ENCODE measurements around the gene MSI2. TPM values are rescaled to one million over a fixed set of nuclear protein-coding genes. Genes with fewer than 3 reads are reported as not detected.

MSI2 gene
- total and polyA plus RNA-seq, 9 of the 15 experiments (the other 6 are each of a cell fraction or from before 2014, with no cell fraction given) = 4.6 to 61.8 (median 42.4) TPM

DNA sequence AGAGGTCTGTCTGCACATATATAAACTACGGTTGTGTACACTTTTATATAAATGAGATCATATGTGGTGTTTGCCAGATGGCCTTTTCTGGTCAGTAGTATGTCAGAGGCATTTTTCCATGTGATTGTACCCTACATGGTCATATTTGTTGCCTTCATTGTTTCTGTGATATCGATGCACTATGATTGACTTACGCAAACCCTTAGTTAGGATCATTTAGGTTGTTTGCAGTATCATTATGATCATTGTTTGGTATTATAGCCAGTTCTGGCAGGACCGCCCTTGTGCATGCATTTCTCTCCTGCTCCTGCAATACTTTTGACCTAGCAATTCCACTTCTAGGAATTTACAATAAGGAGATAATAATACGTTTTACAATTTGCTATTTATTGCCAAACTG lies 169.1 kb downstream of the MSI2 start (continued):
- TF ChIP-seq ZNF695 (CRISPR knock-in tag; IDR thresholded peaks at IDR 0.05) = no peak
- TF ChIP-seq, protein P1, sequence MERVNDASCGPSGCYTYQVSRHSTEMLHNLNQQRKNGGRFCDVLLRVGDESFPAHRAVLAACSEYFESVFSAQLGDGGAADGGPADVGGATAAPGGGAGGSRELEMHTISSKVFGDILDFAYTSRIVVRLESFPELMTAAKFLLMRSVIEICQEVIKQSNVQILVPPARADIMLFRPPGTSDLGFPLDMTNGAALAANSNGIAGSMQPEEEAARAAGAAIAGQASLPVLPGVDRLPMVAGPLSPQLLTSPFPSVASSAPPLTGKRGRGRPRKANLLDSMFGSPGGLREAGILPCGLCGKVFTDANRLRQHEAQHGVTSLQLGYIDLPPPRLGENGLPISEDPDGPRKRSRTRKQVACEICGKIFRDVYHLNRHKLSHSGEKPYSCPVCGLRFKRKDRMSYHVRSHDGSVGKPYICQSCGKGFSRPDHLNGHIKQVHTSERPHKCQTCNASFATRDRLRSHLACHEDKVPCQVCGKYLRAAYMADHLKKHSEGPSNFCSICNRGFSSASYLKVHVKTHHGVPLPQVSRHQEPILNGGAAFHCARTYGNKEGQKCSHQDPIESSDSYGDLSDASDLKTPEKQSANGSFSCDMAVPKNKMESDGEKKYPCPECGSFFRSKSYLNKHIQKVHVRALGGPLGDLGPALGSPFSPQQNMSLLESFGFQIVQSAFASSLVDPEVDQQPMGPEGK (CRISPR knock-in tag; IDR thresholded peaks at IDR 0.05; ENCODE audit: borderline replicate concordance) = no peak
- TF ChIP-seq NCOA4 (IDR thresholded peaks at IDR 0.05; ENCODE audit: partially characterized antibody) = no peak
- no peak for TF ChIP-seq TEAD4 (IDR thresholded peaks at IDR 0.05; ENCODE audit: low read length)
- TF ChIP-seq TEAD4 (CRISPR knock-in tag; IDR thresholded peaks at IDR 0.05; ENCODE audit: borderline replicate concordance) = no peak
- TF ChIP-seq ZNF79 (CRISPR knock-in tag; IDR thresholded peaks at IDR 0.05; ENCODE audit: low read depth) = no peak
- no peak for TF ChIP-seq CBFA2T3 (IDR thresholded peaks at IDR 0.05)

DNA sequence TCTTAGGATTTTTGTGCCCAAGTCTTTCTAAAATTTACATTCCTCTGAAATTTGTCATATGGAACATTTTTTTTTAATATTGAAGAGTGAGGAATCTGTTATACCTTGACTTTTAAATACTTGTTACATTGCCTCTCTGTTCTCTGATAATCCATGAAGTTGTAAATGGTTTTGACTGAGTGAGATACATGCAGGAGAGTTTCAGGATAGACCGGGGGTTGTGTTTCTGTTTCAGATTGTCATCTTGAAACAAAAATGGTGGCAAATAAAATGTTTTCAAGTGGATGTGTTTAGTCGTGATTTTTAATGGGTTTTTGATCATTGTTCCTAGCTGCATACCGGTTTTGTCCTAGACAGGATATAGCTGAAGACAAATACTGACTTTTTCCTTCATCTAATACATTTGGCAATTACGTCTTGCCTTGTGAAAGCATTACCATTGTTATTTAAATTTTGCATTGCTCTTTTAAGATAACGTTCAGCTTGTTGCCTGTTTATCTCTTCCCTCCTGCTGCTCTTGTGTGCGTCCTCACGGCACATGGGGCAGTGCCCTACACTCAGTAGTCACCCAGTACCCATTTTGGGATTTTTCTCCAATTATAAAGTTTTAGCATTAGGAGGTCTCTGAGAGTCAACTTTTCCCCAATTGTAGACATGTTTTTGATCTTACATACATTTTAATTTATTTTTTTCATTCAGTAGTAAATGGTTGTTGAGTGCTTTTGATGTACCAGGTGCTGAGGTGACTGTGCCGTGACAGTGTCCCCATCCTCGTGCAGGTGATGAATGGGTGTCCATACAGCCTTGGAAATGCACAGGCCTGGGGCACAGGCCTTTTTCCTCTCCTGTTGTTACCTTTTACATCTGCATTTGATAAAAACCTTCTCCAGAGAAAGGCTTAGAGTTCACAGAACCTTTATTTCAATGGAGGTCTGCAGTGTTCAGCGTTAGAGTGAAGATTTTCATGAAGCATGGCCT lies 169.9 kb downstream of the MSI2 start:
- no peak for ATAC-seq
- ChIA-PET POLR2A (interaction anchor here (0.6 kb wide), 1 partner anchor 122 kb away, joined by 3 read pairs; no protein-coding TSS in a partner anchor), CTCF (ENCODE audit: low intra/inter-chr PET ratio) (no interaction called here)
- H2AFZ ChIP-seq (ENCODE audit: low read depth, low read length) = no peak overlapping the region
- intact Hi-C loops (cut with micrococcal nuclease) = no loop called here
- WGBS (ENCODE audit: insufficient coverage, low coverage, missing lambda C conversion rate) = 48% methylated on average over 10 of the region's 10 CpGs
- no TSS peak for BruUV-seq (replicated peaks)
- TF ChIP-seq CBFA2T3 (IDR thresholded peaks at IDR 0.05) = peak; percentile 41
- peak; percentile 48; the same call in 1 of the 2 replicates for TF ChIP-seq TCF3 (CRISPR knock-in tag; IDR thresholded peaks at IDR 0.05)
- TF ChIP-seq TAL1 (IDR thresholded peaks at IDR 0.05) = peak; percentile 8; the same call in 1 of the 2 replicates
- TF ChIP-seq SOX6 (IDR thresholded peaks at IDR 0.05) = peak; percentile 61
- no peak for TF ChIP-seq ZNF253 (CRISPR knock-in tag; conservative IDR thresholded peaks at IDR 0.05)
- 0 out of 2 replicates have a peak, but pooled peaks have one; percentile 25 for TF ChIP-seq ARID1B (IDR thresholded peaks at IDR 0.05)
- TF ChIP-seq, protein P2, sequence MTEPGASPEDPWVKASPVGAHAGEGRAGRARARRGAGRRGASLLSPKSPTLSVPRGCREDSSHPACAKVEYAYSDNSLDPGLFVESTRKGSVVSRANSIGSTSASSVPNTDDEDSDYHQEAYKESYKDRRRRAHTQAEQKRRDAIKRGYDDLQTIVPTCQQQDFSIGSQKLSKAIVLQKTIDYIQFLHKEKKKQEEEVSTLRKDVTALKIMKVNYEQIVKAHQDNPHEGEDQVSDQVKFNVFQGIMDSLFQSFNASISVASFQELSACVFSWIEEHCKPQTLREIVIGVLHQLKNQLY (CRISPR knock-in tag; conservative IDR thresholded peaks at IDR 0.05) = no peak
- no peaks in the 10 kb centered on the region for H3K9me3 ChIP-seq (replicated peaks; ENCODE audit: control insufficient read depth, insufficient read depth, low read depth, low read length)
- peaks cover 2 to 16% of the 10 kb centered on the region in 2 experiments; a peak in 3 of 5 replicates for H3K4me1 ChIP-seq (replicated peaks in 1 of 2; ENCODE audit: control insufficient read depth in 2 of 2, insufficient read depth in 2 of 2, low read length in 2 of 2)
- H3K4me3 ChIP-seq = no peak overlapping the region
- no peak overlapping the region for H3K9ac ChIP-seq (ENCODE audit: insufficient read depth in 1 of 2, low read depth in 2 of 2, low read length in 2 of 2)
- H3K27ac ChIP-seq (ENCODE audit: extremely low read depth, low read depth, low read length) = no peak overlapping the region
- no peaks in the 10 kb centered on the region; the same call in 2 of the 3 replicates for H3K36me3 ChIP-seq (ENCODE audit: control insufficient read depth, insufficient read depth, low read length)
- H3K79me2 ChIP-seq (ENCODE audit: control insufficient read depth, insufficient read depth, low read length) = peaks cover 17% of the 10 kb centered on the region; the same call in 2 of the 3 replicates
- in situ Hi-C loops (cut with MboI) = no loop called here
- H3K9me1 ChIP-seq (ENCODE audit: control insufficient read depth, insufficient read depth, low read length) = no peaks in the 10 kb centered on the region
- H3K27me3 ChIP-seq (ENCODE audit: control insufficient read depth in 2 of 2, insufficient read depth in 2 of 2, low read length in 2 of 2) = no peaks in the 10 kb centered on the region
- no peak for FAIRE-seq
- DNase-seq (ENCODE audit: extremely low read depth in 1 of 4, low spot score in 3 of 4) = no peak
- H4K20me1 ChIP-seq (replicated peaks; ENCODE audit: control insufficient read depth, insufficient read depth, low read length) = no peaks in the 10 kb centered on the region
- H3K4me2 ChIP-seq (ENCODE audit: insufficient read depth, low read length) = no peak overlapping the region

All from K562 (cell line).